ENCODE data around the gene RAB20. TPM values are rescaled to one million over a fixed set of nuclear protein-coding genes. Genes with fewer than 3 reads are reported as not detected.

RAB20 gene
- total RNA-seq, 4 donors from 2014 or later: 0.77 to 12.4 (median 9.1) TPM

GRCh38 chr13:110562696-110563462, 1.4 kb upstream of the RAB20 start:
- intact Hi-C loops (cut with DNase I; ENCODE audit: low total_unique reads): no loop called here

DNA sequence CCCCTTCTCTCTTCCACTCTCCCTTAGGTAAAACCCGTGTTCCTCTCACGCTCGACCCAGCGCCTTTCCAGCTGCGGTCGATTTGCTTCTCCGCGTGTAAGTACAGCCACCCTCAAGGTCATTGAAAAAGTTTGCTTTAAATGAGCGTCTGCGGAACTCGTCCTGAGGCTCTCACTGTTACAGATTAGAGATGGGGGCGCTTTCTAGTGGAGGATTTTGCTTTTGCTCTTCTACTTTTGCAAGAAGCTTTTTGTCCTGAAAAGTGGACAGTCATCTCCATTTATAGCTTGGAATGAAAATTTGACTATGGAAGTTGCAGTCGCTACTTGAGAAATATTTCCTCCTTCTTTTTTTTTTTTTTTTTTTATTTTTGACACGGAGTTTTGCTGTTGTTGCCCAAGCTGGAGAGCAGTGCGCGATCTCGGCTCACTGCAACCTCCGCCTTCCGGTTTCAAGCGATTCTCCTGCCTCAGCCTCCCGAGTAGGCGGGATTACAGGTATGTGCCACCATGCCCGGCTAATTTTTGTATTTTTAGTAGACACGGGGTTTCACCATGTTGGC, 595 bp upstream of the RAB20 start:
- no peak for DNase-seq
- peak overlapping the region; percentile 80 to 88 for H3K27ac ChIP-seq
- no peaks in the 10 kb centered on the region for H3K36me3 ChIP-seq
- TF ChIP-seq CTCF (IDR thresholded peaks at IDR 0.05) (no peak), POLR2A (IDR thresholded peaks at IDR 0.05) (no peak)
- peaks cover 0 to 4% of the 10 kb centered on the region in 2 donors for H3K4me1 ChIP-seq
- H3K4me3 ChIP-seq: peak overlapping the region; percentile 51 to 60
- intact Hi-C loops (cut with DNase I; ENCODE audit: low total_unique reads): no loop called here
- no peaks in the 10 kb centered on the region for H3K9me3 ChIP-seq
- H3K27me3 ChIP-seq: no peaks in the 10 kb centered on the region

More at GRCh38 chr13:110562696-110563462, 1.4 kb upstream of the RAB20 start:
- DNase-seq: no peak
- H3K4me1 ChIP-seq: peaks cover 0 to 4% of the 10 kb centered on the region in 2 donors
- H3K27me3 ChIP-seq: no peaks in the 10 kb centered on the region
- TF ChIP-seq CTCF (IDR thresholded peaks at IDR 0.05) (no peak), POLR2A (IDR thresholded peaks at IDR 0.05) (no peak)
- H3K27ac ChIP-seq: peak overlapping the region in 1 of 2 donors; percentile 88
- H3K4me3 ChIP-seq: peak overlapping the region; percentile 51 to 60
- H3K9me3 ChIP-seq: no peaks in the 10 kb centered on the region
- no peaks in the 10 kb centered on the region for H3K36me3 ChIP-seq

DNA sequence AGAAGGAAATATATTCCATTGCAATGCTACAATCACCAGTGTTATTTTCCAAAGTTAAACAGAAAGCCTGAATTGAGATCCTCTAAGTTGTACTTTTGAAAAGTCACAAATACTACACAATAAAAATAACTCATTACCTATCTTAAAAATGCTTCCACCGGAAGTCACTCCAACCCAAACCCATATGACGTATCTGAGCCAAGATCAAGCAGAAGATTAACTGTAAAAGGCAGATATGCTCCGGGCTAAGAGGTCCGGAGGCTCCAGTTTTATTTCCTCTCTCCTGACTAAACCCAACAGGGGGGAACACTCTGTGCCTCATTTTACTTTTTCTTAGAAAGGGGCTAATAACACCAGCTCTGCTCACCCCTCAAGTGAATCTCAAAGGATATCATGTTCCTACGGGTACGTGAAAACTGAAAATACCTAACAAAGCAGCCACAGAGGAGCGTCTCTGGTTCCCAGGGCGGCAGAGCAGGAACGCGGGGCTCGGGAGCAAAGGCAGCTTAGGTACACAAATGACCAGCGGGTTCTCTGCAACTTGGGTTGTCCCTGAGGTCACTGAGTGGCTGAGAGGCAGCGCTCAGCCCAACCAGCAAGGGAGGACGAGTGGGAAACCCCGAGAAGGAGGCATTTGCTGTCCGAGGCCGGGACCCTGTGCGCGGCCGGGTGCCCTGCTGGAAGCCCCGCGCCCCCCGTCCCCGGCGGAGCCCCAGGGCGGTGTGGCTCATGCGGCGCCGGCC, 750 bp downstream of the RAB20 start:
- DNase-seq: peak in 1 of 2 donors; percentile 33
- H3K36me3 ChIP-seq: no peaks in the 10 kb centered on the region
- H3K27ac ChIP-seq: peak overlapping the region; percentile 80 to 88
- peaks cover 0 to 4% of the 10 kb centered on the region in 2 donors for H3K4me1 ChIP-seq
- TF ChIP-seq POLR2A (IDR thresholded peaks at IDR 0.05) (no peak), CTCF (IDR thresholded peaks at IDR 0.05) (no peak)
- H3K27me3 ChIP-seq: no peaks in the 10 kb centered on the region
- intact Hi-C loops (cut with DNase I; ENCODE audit: low total_unique reads): no loop called here
- H3K4me3 ChIP-seq: peak overlapping the region; percentile 51 to 60
- H3K9me3 ChIP-seq: no peaks in the 10 kb centered on the region

DNA sequence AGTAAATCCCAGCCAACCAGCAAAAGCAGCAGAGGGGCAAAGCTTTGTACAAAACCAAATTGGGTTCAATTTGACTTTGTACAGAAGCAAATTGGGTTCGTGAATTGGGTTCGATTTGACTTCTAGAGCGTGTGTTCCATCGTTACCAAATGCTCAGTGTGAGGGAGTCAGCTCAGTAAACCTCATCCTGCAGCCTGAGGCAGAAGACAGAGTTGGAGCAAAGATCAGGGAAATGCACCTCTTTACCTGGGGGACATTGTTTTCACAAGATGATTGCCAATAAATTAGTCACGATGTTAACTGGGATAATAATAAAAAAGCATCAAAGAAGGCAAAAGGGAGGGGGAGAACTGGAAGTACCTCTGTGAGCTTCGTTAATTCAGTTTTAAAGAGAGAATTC, 1.5 kb downstream of the RAB20 start:
- no peaks in the 10 kb centered on the region for H3K9me3 ChIP-seq
- TF ChIP-seq POLR2A (IDR thresholded peaks at IDR 0.05): no peak
- TF ChIP-seq CTCF (IDR thresholded peaks at IDR 0.05): no peak
- no peaks in the 10 kb centered on the region for H3K27me3 ChIP-seq
- peak overlapping the region in 1 of 2 donors; percentile 28 for H3K4me3 ChIP-seq
- H3K27ac ChIP-seq: peak overlapping the region; percentile 80 to 88
- H3K4me1 ChIP-seq: peaks cover 0 to 4% of the 10 kb centered on the region in 2 donors
- intact Hi-C loops (cut with DNase I; ENCODE audit: low total_unique reads): no loop called here
- no peaks in the 10 kb centered on the region for H3K36me3 ChIP-seq
- no peak for DNase-seq
